Measurements from ENCODE around the gene SSC5D. TPM values are rescaled to one million over a fixed set of nuclear protein-coding genes. Genes with fewer than 3 reads are reported as not detected.

SSC5D gene
- total RNA-seq, 1 experiment from 2014 or later, result 0.86 TPM

- CTCF ChIA-PET, result interaction anchor here (2.8 kb wide), 1 partner anchor 35 kb away, joined by 35 read pairs; no protein-coding TSS in a partner anchor
- intact Hi-C loops (cut with micrococcal nuclease; ENCODE audit: unreplicated experiment), result loop anchor here (5.0 to 10.0 kb wide), 2 partner anchors 98 to 130 kb away; partner anchors contain the start of gene UBE2S
- Histone ChIP-seq H3K9me3 (peaks cover 8% of the 10 kb centered on the region; the same call in 1 of the 2 replicates), H3K4me1 (peaks cover 8% of the 10 kb centered on the region; the same call in 1 of the 2 replicates), H3K27me3 (replicated peaks; ENCODE audit: control insufficient read depth, insufficient read depth, low read length) (no peaks in the 10 kb centered on the region), H3K36me3 (ENCODE audit: control insufficient read depth, insufficient read depth, low read length) (no peaks in the 10 kb centered on the region), H3K4me3 (ENCODE audit: low read depth, low read length) (no peak overlapping the region)
- Mint-ChIP-seq H3K9me3 (ENCODE audit: unreplicated experiment) (peaks cover 18% of the 10 kb centered on the region), H3K27me3 (ENCODE audit: insufficient read depth, unreplicated experiment) (peaks cover 8% of the 10 kb centered on the region), H3K27ac (ENCODE audit: unreplicated experiment) (no peak overlapping the region), H3K4me1 (ENCODE audit: low read depth, unreplicated experiment) (peaks cover 18% of the 10 kb centered on the region), H3K36me3 (ENCODE audit: insufficient read depth, unreplicated experiment) (peaks cover 20% of the 10 kb centered on the region), H3K4me3 (ENCODE audit: unreplicated experiment) (no peak overlapping the region)
- BruUV-seq (replicated peaks), result TSS peak; percentile 46
- no peak for TF ChIP-seq CTCF (IDR thresholded peaks at IDR 0.05; ENCODE audit: insufficient read depth in 1 of 2, low read depth in 1 of 2, low read length in 1 of 2, severe bottlenecking in 1 of 2, unreplicated experiment in 1 of 2)
- POLR2A ChIA-PET, result no interaction called here
- no peak for DNase-seq
These were observed 14.1 kb downstream of the SSC5D start for GRCh38 chr19:55502197-55502952.

GRCh38 chr19:55503157-55503501 is 14.9 kb downstream of the SSC5D start:
- Mint-ChIP-seq H3K4me3 (ENCODE audit: unreplicated experiment) (peak overlapping the region; percentile 87), H3K9me3 (ENCODE audit: unreplicated experiment) (peaks cover 18% of the 10 kb centered on the region), H3K4me1 (ENCODE audit: low read depth, unreplicated experiment) (peaks cover 18% of the 10 kb centered on the region), H3K36me3 (ENCODE audit: insufficient read depth, unreplicated experiment) (peaks cover 20% of the 10 kb centered on the region), H3K27ac (ENCODE audit: unreplicated experiment) (peak overlapping the region; percentile 93), H3K27me3 (ENCODE audit: insufficient read depth, unreplicated experiment) (peaks cover 8% of the 10 kb centered on the region)
- no peaks in the 10 kb centered on the region for H3K36me3 ChIP-seq (ENCODE audit: control insufficient read depth, insufficient read depth, low read length)
- no peaks in the 10 kb centered on the region for H3K27me3 ChIP-seq (replicated peaks; ENCODE audit: control insufficient read depth, insufficient read depth, low read length)
- intact Hi-C loops (cut with micrococcal nuclease; ENCODE audit: unreplicated experiment), result loop anchor here (1.0 to 10.0 kb wide), 3 partner anchors 42 to 129 kb away; partner anchors contain the start of genes ISOC2 and UBE2S
- BruUV-seq (replicated peaks), result no TSS peak
- ChIA-PET CTCF (interaction anchor here (0.8 to 2.8 kb wide), 11 partner anchors 9 to 362 kb away, joined by 3 to 35 read pairs (median 8); partner anchors contain the start of genes KMT5C, ZNF628 and ZNF784), POLR2A (no interaction called here)
- peak overlapping the region; percentile 37 for H3K4me3 ChIP-seq (ENCODE audit: low read depth, low read length)
- DNase-seq, result no peak
- peaks cover 8% of the 10 kb centered on the region; the same call in 1 of the 2 replicates for H3K4me1 ChIP-seq
- peaks cover 8% of the 10 kb centered on the region; the same call in 1 of the 2 replicates for H3K9me3 ChIP-seq
- no peak for TF ChIP-seq CTCF (IDR thresholded peaks at IDR 0.05; ENCODE audit: insufficient read depth in 1 of 2, low read depth in 1 of 2, low read length in 1 of 2, severe bottlenecking in 1 of 2, unreplicated experiment in 1 of 2)

GRCh38 chr19:55503502-55504251 is 15.4 kb downstream of the SSC5D start:
- Mint-ChIP-seq H3K27me3 (ENCODE audit: insufficient read depth, unreplicated experiment) (peaks cover 8% of the 10 kb centered on the region), H3K27ac (ENCODE audit: unreplicated experiment) (peak overlapping the region; percentile 93), H3K4me1 (ENCODE audit: low read depth, unreplicated experiment) (peaks cover 18% of the 10 kb centered on the region), H3K36me3 (ENCODE audit: insufficient read depth, unreplicated experiment) (peaks cover 20% of the 10 kb centered on the region), H3K4me3 (ENCODE audit: unreplicated experiment) (peak overlapping the region; percentile 87), H3K9me3 (ENCODE audit: unreplicated experiment) (peaks cover 18% of the 10 kb centered on the region)
- peaks cover 8% of the 10 kb centered on the region; the same call in 1 of the 2 replicates for H3K4me1 ChIP-seq
- H3K27me3 ChIP-seq (replicated peaks; ENCODE audit: control insufficient read depth, insufficient read depth, low read length), result no peaks in the 10 kb centered on the region
- DNase-seq, result peak; percentile 96 to 99
- peaks cover 8% of the 10 kb centered on the region; the same call in 1 of the 2 replicates for H3K9me3 ChIP-seq
- POLR2A ChIA-PET, result interaction anchor here (0.6 to 1.3 kb wide), 13 partner anchors 19 to 617 kb away, joined by 3 to 17 read pairs (median 4); partner anchors contain the start of genes ISOC2, NAT14, UBE2S and ZNF628
- TF ChIP-seq CTCF (IDR thresholded peaks at IDR 0.05; ENCODE audit: insufficient read depth in 1 of 2, low read depth in 1 of 2, low read length in 1 of 2, severe bottlenecking in 1 of 2, unreplicated experiment in 1 of 2), result peak; percentile 98 to 99
- CTCF ChIA-PET, result interaction anchor here (0.6 to 2.8 kb wide), 33 partner anchors 10 to 441 kb away, joined by 3 to 35 read pairs (median 6); partner anchors contain the start of genes DNAAF3, FIZ1, HSPBP1 and ISOC2
- BruUV-seq (replicated peaks), result no TSS peak
- H3K36me3 ChIP-seq (ENCODE audit: control insufficient read depth, insufficient read depth, low read length), result no peaks in the 10 kb centered on the region
- H3K4me3 ChIP-seq (ENCODE audit: low read depth, low read length), result peak overlapping the region; percentile 53
- intact Hi-C loops (cut with micrococcal nuclease; ENCODE audit: unreplicated experiment), result loop anchor here (1.0 to 10.0 kb wide), 4 partner anchors 37 to 129 kb away; partner anchors contain the start of genes ISOC2 and UBE2S
